GM21717 (cell line): ENCODE data around the gene MBLAC1.
A peak's percentile ranks its signal among the peaks of the same experiment; 100 is the strongest.

Source experiments
- ATAC-seq: cut with Tn5 transposase; IDR thresholded peaks from one replicate; pipeline ENCODE4 v1.9.1; 2021; ENCODE audit warnings: mild to moderate bottlenecking, moderate library complexity; ENCODE audit not compliant: unreplicated experiment

The MBLAC1 gene, protein sequence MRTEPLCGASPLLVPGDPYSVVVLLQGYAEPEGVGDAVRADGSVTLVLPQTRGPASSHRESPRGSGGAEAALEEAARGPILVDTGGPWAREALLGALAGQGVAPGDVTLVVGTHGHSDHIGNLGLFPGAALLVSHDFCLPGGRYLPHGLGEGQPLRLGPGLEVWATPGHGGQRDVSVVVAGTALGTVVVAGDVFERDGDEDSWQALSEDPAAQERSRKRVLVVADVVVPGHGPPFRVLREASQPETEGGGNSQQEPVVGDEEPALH

DNA sequence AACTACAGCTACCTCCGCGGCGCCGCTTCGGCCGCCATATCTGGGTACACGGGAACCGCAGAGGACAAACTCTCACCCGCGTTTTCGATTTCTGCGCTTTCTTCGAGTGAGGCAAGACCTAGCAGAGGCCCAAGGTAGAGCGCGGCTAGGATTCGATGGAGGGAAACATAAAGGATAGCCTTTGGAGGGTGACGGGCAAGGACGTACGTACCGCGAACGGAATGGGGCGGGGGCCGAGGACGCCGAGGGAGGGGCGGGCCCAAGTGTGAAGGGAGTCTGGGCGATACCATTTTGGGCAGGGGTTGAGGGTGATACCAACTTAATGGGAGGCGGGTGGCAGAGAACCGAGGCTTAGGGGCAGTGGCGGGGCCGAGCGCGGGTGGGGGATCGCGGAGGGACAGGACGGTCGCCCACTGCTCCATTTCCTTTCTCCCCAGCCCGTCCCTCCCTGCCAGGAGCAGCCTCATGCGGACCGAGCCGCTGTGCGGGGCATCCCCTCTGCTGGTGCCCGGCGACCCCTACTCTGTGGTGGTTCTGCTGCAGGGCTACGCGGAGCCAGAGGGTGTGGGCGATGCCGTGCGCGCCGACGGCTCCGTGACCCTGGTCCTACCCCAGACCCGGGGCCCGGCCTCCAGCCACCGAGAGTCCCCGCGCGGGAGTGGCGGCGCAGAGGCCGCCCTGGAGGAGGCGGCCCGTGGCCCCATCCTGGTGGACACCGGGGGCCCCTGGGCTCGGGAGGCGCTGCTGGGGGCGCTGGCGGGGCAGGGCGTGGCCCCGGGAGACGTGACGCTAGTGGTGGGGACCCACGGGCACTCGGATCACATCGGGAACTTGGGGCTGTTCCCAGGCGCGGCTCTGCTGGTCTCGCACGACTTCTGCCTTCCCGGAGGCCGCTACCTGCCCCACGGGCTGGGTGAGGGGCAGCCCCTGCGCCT, at the start of gene MBLAC1:
Gene MBLAC1, plus strand, starts transcription at position 37 of the 935 bp plus-strand sequence. Its CDS starts 429 bp downstream, at position 466.
- ATAC-seq: peak; percentile 69

DNA sequence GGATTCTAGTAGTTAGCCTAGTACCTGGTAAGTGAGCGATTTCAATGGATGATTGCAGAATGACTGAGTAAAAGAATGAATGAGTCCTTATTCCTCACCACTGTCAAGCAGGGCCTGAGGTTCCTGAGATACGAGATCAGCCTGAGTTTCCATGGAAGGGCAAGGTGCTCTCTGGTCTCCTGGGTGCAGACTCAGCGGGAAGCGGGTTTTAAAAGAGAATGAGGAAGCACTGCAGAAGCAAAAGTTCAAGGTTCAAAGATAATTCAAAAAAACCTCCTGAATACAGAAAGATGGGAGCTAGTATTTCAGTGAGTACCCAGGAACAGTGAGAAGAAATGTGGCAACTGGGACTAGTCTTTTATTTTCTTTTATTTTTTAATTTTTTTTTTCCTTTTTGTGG, 49.6 kb upstream of the MBLAC1 start:
- no peak for ATAC-seq

DNA sequence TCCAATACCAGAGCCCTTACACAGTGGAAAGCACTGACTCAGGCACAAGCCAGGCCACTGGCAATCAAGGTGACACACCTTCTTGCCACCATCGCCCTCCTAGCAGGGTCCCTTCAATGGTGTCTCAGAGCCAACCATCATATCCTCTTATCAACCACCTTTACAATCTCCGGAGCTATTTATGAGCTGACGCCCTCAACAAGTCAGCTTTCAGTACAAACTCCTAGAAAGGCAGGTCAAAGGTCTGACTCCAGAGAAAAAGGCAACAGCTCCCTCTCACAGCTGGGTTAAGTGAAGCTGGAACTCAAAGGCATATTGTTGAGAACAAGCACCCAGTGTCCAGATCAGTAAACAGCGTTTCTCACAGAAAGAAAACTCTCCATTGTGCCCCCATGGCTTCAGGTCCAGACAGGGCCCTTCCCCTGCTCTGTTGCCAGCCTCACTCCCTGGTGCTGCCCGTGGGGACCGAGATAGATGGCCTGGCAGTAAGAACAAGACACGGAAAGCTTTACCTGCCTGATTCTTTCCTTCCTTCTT, 47.7 kb upstream of the MBLAC1 start:
- ATAC-seq: no peak

DNA sequence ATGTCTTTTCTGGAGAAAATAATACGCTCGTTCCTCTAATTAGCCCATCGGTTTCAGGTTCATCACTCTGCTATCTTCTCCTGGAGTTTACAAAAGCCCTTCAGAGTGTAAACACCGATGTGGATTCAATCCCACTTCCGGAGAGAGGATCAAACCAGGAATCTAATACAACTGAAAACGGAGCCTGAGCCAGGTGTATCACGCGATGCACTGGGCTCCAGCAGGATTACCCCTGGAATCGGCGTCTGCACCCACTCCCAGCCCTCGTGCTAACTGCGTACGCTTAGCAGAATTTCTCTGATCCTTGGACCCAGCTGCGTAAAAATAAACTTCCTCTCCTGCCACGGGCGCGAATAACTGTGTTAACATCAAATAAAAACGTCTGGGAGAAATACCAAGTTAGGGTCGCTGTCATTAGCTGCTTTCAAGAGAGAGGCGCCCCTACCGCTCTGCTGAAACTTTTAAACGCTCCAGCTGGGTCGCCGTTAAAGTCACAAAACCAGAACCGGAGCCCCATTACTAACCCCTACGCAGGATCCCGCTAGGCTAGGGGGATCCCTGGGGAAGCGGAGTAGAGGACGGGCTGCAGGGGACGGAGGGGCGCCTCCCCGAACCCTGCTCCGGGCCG, 45.7 kb upstream of the MBLAC1 start:
- ATAC-seq: peak; percentile 2

DNA sequence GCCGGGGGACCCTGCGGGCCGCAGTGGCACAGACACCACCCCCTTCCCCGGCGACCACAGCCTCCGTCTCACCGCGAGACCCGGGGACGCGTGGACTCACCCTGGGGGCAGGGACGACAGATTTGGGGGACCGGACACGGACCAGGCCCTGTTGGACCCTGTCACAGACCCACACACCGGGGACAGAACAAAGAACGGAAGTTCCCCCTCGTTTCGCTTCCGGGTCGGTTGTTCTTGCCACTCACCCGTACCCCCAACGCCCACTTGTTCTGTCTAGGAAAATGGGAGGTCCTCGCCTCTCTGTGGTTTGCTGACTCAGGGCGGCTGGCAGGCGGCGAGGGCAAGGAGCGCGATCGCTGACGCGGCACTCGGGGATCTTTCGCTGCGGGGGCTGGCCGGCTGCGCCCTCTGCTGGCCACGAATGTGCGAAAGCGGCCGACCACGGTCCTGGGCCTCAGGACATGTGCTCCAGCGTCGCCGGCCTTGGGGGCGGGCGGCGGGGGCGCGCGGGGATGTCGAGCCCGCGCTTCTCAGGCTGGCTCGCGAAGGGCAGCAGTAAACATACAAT, 45.1 kb upstream of the MBLAC1 start, which contains the start of gene ZNF3:
Gene ZNF3, minus strand, starts transcription at position 189 of the 568 bp plus-strand sequence. CDS start 4,366 bp downstream, outside the sequence.
- ATAC-seq: peak; percentile 70

DNA sequence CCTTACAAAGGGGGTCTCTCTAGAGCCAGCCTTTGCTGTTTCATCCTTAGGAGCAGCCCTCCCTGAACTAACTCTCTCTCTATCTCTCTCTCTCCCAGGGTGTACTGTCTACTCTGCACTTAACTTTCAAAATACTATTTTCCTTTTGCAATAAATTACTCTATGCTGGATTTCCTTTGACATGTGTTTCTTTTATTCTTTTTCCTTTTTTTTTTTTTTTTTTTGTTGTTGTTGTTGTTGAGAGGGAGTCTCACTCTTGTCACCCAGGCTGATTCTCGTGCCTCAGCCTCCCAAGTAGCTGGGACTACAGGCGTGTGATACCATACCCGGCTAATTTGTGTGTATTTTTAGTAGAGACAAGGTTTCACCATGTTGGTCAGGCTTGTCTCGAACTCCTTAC, 43.8 kb upstream of the MBLAC1 start:
- no peak for ATAC-seq

DNA sequence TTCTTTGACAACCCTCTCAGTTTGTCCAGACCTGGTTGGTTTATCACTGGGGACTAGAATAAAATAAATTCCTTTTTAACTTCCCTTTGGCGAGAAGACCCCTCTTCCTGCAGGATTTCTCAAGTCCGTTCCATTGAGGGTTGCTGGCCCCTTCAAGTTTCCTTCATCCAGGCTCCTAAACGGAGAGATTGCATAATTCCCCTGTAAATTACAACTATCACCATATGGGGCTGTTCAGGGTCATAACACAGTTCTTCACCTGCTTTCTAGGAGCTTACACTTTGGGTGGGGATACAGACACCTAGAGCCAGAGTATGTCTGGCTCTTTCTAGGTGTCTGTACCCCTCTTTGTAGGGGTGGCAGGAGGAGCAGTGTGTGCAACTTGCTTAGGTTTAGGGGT, 41.3 kb upstream of the MBLAC1 start:
- ATAC-seq: no peak

DNA sequence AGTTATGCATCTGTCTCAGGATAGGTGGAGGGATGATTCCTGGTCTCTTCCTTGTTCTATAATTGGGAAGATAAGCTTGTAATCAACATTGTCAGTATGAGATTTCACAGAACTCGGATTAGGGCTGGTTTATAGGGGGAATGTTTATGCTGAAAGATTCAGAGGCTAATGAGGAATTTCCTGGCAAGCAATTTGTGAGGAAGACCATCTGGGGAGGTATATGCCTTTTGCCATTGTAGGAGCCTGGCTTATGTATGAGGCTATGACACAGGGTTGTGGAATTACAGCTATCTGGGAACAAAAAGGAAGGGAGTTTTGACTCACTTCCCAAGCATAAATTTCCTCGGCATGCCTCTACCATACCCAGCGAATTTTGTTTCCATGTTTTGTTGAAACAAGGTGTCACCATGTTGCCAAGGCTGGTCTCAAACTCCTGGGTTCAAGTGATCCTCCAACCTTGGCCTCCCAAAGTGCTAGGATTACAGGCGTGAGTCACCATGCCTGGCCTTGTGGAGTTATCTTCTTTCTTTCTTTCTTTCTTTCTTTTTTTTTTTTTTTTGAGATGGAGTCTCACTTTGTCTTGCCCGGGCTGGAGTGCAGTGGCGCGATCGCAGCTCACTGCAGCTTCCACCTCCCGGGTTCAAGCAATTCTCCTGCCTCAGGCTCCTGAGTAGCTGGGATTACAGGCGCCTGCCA, 39.6 kb upstream of the MBLAC1 start:
- no peak for ATAC-seq

DNA sequence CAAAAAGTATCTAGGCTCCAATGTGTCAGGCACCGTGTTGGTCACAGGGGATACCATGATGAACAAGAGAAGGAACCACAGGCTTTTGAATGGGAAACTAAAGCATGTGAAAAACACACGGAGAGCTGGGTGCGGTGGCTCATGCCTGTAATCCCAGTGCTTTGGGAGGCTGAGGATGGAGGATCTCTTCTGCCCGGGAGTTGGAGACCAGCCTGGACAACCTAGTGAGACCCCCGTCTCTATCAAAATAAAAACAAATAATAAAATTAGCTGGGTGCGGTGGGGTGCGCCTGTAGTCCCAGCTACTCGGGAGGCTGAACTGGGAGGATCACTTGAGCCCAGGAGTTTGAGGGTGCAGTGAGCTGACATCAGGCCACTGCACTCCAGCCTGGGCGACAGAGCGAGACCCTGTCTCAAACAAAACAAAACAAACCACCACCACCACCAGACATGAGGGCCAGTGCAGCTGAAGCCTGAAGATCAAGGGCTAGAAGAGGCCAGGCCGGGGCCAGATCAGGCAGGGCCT, 38.6 kb upstream of the MBLAC1 start:
- no peak for ATAC-seq

DNA sequence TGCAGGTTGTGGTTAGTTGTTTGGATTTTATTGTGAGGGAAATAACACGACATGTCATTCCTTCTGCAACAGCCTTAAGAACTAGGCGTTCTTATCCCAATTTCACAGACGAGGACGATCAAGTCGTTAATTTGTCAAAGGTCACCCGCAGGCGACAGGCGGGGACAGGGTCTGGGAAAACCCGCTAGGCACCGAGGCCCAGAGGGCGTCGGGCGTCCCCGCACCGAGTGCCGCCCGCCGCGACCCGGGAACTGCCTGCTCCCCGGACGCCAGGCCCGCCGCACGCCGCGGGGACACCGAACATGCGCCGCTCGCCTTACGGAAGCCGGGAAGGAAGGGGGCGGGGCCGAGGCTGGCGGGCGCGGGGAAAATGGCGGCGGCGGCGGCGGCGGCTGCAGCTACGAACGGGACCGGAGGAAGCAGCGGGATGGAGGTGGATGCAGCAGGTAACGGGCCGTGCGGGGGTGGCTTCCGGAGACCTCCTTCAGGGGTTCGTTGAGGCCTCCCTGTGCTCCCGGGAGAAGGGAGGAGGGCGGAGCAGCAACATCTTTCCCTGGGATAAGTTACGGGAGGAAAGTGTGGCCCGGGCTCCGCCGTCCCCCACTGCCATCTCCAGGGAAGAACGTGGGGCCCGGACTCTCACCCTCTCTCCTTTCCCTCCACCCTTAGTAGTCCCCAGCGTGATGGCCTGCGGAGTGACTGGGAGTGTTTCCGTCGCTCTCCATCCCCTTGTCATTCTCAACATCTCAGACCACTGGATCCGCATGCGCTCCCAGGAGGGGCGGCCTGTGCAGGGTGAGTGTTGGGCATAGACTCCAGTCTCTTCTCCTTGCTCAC, 37.9 kb upstream of the MBLAC1 start, which contains the start of gene COPS6:
Gene COPS6, plus strand, starts transcription at position 349 of the 837 bp plus-strand sequence. Its CDS starts 22 bp downstream, at position 371.
- no peak for ATAC-seq

DNA sequence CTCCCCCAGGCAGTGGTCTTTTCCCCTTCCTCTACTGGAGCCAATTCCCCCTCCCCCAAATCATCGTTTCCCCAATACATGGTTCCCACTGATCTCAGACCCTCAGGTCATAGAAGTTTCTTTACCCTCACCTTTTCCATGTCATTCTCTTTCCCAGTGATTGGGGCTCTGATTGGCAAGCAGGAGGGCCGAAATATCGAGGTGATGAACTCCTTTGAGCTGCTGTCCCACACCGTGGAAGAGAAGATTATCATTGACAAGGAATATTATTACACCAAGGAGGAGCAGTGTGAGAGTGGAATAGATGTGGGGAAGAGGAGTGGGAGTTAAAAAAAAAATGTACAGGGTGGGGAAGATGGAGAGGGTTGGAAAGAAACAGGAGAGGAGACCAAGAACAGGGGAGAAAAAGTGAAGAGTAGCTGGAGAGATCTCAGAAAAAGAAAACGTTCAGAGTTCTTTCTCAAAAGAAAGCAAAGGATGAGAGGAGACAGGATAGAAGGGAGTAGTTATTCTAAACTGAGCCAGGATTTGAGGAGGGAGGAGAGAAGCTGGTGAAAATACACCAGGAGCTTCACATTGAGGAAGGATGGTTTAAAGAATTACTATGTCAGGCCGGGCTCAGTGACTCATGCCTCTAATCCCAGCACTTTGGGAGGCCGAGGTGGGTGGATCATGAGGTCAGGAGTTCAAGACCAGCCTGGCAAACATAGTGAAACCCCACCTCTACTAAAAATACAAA, 37.1 kb upstream of the MBLAC1 start:
- no peak for ATAC-seq

DNA sequence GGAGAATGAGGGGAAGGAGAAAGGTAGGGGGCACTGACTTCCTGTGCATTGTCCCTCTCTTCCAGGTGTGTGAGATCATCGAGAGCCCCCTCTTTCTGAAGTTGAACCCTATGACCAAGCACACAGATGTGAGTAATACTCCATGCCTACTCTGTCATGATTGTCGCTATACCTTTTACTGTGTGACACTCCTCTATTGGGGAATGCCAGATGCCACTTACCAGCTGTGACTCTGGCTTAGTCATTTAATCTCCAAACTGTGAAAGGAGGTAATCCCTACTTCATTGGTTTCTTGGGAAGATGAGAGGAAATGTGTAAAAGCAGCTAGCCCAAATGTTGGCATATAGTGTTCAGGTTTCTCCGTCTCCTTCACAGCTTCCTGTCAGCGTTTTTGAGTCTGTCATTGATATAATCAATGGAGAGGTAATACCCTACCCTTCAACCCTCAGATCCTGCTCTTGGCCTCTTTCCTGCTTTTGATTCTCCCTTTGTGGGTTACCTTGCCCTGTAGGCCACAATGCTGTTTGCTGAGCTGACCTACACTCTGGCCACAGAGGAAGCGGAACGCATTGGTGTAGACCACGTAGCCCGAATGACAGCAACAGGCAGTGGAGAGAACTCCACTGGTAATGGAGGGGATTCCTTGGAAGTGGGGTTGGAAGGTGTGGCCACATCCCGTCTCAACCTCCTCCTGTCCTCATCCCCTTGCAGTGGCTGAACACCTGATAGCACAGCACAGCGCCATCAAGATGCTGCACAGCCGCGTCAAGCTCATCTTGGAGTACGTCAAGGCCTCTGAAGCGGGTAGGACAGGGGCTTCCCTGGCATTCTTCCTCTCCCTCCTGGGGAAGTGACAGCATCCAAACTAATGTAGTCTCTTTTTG, 36.0 kb upstream of the MBLAC1 start:
- ATAC-seq: no peak

DNA sequence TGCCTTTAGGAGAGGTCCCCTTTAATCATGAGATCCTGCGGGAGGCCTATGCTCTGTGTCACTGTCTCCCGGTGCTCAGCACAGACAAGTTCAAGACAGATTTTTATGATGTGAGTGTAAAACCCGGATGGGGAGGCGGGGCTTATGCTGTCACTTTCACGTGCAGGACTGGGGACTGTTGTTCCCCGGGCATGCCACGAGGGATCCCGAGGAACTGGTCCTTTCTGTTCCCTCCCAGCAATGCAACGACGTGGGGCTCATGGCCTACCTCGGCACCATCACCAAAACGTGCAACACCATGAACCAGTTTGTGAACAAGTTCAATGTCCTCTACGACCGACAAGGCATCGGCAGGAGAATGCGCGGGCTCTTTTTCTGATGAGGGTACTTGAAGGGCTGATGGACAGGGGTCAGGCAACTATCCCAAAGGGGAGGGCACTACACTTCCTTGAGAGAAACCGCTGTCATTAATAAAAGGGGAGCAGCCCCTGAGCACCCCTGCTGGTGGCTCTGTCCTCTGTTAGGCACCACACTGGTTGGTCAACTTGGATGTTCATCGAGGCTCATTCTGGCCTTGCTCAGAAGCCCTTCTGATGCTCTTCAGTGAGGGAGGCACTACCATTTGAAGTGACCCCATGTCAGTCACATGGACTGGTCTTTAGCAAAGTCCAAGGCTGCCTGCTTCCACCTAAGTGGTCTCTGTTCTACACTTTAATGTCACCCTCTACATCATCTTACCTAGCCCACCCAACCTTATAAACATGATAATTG, 35.2 kb upstream of the MBLAC1 start:
- ATAC-seq: no peak

DNA sequence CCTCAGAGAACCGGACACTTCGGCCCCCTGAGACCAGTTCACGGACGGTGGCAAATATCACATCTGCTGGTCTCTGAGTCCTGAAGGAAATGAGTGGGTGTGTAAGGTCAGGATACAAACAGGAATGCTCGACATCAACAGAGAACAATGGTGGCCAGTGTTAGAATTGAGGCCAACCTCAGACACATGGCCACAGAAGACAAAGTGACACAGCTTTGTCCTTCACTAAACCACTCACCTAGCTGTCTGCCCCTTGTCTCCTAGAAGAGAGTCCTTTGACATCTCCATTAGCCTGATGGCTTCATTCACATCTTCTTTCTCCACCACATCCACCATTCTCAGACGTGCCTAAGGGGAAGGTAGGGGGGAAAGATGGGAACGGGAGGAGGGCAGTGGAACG, 33.7 kb upstream of the MBLAC1 start:
- no peak for ATAC-seq

DNA sequence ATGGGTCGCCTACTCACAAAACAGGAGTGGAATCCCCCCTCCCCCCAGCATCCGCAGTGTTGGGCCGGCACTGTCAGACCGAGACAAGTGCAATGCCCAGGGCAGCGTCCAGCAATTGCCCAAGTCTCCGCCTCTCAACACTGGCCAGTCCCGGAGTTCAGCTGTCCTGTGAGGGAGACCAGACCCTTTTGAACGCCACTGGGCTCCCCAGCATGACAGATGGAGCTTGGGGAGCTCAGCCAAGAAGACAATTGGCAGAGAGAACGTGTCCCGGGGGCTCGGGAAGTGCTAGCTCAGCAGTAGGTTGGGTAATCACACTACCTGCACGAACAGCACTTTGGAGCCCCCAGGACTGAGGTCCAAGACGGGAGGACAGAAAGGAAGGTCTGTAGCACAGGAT, 33.3 kb upstream of the MBLAC1 start:
- no peak for ATAC-seq

DNA sequence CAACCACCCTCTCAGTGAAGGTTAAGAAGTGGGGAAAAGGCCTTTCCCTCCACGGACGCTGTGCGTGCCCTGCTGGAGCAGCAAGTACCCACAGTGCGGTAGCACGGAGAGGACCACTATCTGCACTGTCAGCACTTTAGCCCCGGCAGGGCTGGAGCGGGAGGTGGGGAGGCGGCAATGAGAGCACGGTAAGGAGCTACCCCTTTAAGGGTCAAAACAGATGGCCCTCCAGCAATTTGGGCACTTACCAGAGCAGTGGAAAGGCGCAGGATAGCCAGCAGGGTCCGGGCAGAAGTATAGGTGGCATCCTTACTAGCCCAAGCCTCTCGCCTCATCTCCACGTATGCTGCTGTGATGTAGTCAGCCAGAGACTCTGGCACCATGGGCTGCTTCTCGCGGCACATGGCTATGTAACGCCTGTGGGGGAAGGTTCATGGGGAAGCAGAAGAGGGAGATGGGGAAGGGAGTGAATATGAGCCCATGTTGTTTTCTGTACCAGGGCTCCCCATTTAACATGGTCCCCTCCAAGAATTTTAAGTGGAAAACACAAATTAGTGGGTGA, 32.8 kb upstream of the MBLAC1 start:
- no peak for ATAC-seq
